Measurements from ENCODE around the gene PPP1R13B.
"Not testable (repeated sequence)": the region's sequence is repeated elsewhere in the genome, so short reads cannot be mapped to it uniquely, and the experiment has no call there.

Gene PPP1R13B

DNA sequence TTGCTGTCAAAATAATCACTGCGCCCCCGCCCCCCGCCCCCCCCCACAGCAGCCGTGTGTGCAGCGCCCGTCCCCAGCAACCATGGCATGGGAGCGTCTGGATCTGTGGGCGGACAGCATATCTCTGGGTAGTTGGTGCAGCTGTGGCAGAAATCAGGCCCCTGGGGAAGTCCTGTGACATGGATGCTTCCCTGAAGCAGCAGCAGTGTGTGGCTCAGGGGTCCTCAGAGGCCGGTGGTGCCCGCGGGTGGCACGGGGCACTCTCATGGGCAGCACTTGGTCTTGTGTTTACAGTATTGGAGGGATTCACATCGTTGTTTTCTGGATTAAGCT, 151.3 kb downstream of the PPP1R13B start:
- TF ChIP-seq CTCF (IDR thresholded peaks at IDR 0.05; ENCODE audit: low read depth, low read length) = no peak
- H3K4me3 ChIP-seq (replicated peaks in 1 of 2; ENCODE audit: low read depth in 2 of 2, low read length in 2 of 2) = no peak overlapping the region
- DNase-seq (ENCODE audit: low read depth in 2 of 2) = no peak

DNA sequence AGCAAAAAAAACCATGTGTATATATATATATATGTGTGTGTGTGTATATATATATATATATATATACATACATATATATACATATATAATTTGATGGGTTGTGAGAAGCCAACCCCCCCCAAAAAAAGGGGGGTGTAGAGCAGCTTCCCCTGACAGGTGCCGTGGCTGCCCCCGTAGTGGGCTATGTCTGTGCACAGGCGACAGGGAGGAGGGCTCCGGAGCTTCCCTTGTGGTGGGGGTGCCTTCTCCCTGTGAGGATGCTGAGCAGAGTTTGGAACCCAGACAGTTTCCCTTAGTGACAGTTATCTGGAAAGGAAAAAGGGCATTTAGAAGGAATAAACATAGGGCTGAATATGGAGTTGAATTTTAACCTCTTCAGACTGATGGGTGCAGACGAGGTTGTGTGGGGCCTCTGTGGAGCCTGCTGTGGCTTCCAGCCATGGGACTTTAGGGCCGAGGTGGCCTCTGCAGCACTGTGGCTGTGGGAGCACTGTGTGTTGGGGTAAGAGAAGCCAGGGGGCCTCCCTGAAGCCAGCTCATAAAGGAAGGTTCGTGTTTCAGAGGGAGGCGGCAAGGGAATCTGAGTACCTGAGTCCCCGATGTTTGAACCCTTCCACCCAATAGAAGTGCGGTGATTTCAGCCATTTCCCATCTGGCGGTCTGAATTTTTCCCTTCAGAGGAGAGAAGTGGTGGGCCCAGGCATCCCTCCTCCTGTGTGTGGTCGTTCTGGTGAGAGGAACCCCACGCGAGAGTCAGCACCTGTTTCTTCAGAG, 151.9 kb downstream of the PPP1R13B start:
- no peak for TF ChIP-seq CTCF (IDR thresholded peaks at IDR 0.05; ENCODE audit: low read depth, low read length)
- DNase-seq (ENCODE audit: low read depth in 2 of 2) = no peak
- H3K4me3 ChIP-seq (replicated peaks in 1 of 2; ENCODE audit: low read depth in 2 of 2, low read length in 2 of 2) = no peak overlapping the region

DNA sequence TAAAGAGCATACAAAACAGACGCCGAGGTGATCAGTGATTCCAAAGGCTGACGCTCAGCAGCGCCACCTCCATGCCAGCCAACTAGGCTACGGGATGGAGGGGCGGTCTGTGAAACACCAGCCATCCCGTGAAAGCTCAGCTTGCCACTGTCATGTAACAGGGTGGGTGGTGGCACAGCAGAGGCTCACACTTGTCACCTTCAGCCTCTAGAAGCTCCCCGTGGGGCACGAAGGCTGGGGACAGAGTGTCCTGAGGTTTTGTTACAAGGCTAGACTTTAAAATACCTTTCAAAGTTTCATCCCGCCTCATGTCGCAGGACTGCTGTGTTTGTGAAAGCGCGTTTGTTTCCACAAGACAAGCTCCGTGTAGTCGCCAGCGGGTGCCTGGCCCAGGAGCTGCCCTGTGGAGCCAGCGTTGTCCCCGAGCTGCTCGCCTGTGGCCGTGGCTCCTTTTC, 152.8 kb downstream of the PPP1R13B start:
- no peak for DNase-seq (ENCODE audit: low read depth in 2 of 2)
- no peak overlapping the region for H3K4me3 ChIP-seq (replicated peaks in 1 of 2; ENCODE audit: low read depth in 2 of 2, low read length in 2 of 2)
- no peak for TF ChIP-seq CTCF (IDR thresholded peaks at IDR 0.05; ENCODE audit: low read depth, low read length)

DNA sequence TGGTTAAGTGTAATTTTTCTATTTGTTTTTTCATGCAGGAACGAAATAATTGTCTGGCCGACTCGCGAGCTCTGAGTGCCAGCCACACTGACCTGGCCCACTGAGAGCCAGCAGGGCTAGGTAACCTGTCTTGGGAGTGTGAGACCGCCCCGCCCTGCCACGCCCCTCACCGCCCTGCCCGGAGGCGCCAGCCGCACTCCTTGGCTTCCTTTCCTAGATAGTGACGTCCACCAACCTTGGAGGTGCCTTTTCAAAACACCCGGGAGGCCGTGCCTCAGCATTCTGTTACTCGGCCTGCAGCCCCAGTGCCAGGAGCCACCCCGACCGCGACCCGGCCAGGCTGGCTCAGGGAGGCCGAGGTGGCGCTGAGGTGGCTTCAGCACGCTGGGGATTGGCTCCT, 153.9 kb downstream of the PPP1R13B start:
- no peak overlapping the region for H3K4me3 ChIP-seq (replicated peaks in 1 of 2; ENCODE audit: low read depth in 2 of 2, low read length in 2 of 2)
- DNase-seq (ENCODE audit: low read depth in 2 of 2) = no peak
- no peak for TF ChIP-seq CTCF (IDR thresholded peaks at IDR 0.05; ENCODE audit: low read depth, low read length)

- no peak overlapping the region for H3K4me3 ChIP-seq (replicated peaks in 1 of 2; ENCODE audit: low read depth in 2 of 2, low read length in 2 of 2)
- no peak for DNase-seq (ENCODE audit: low read depth in 2 of 2)
- no peak for TF ChIP-seq CTCF (IDR thresholded peaks at IDR 0.05; ENCODE audit: low read depth, low read length)
Measured at GRCh38 chr14:103692871-103693270, 154.5 kb downstream of the PPP1R13B start.

DNA sequence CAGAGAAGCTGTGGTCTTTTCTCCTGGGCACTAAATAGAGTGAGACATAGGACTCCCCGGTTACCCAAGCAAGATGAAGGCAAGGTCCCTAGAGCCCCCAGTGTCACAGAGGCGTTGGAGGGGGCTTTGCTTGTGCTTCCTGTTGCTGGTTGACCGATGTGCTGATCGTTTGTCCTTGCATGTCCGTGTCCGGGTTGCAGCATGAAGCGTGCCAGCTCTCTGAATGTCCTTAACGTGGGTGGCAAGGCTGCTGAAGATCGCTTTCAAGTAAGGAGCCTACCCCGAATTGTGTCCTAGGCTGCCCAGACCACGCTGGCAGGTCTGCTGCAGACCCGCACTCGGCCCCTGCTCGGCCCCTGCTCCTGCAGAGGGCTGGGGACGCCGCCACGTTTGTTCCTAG, 155.2 kb downstream of the PPP1R13B start:
- TF ChIP-seq CTCF (IDR thresholded peaks at IDR 0.05; ENCODE audit: low read depth, low read length) = no peak
- no peak for DNase-seq (ENCODE audit: low read depth in 2 of 2)
- no peak overlapping the region for H3K4me3 ChIP-seq (replicated peaks in 1 of 2; ENCODE audit: low read depth in 2 of 2, low read length in 2 of 2)

- not testable (repeated sequence) for H3K4me3 ChIP-seq (replicated peaks in 1 of 2; ENCODE audit: low read depth in 2 of 2, low read length in 2 of 2); DNase-seq (ENCODE audit: low read depth in 2 of 2)
Measured at GRCh38 chr14:103691655-103692054, 155.7 kb downstream of the PPP1R13B start.
